GM12878 (cell line): Measurements from ENCODE around the gene DMD. TPM values are rescaled to one million over a fixed set of nuclear protein-coding genes. Genes with fewer than 3 reads are reported as not detected.

Source experiments
- ATAC-seq: fragments of 200-7000 bp; cut with Tn5 transposase; 3 replicates; pipeline ENCODE4 v1.9.1; 2020; ENCODE audit warnings: mild to moderate bottlenecking, moderate library complexity
- BruUV-seq: library from RNA; stranded (reverse); fragments of 400-500 nt; replicated peaks from 2 replicates; lab custom pipeline; 2021; lab: Mats Ljungman, UMichigan
- CTCF ChIA-PET: fragments of 300-600 bp; sonication (Branson Sonifier 250); formaldehyde crosslinking; extraction: SDS; loops from one replicate; lab custom pipeline; 2021; ENCODE audit warnings: inconsistent platforms; lab: Yijun Ruan, JAX
- POLR2A ChIA-PET: fragments of 350-600 bp; formaldehyde crosslinking; extraction: SDS; loops from one replicate; lab custom pipeline; 2021; ENCODE audit warnings: inconsistent platforms; lab: Charles Lee
- RAD21 ChIA-PET: fragments of 300-600 bp; sonication (Branson Sonifier 250); formaldehyde crosslinking; loops from one replicate; lab custom pipeline; 2023; ENCODE audit warnings: antibody characterized with exemption; ENCODE audit not compliant: unreplicated experiment; lab: Charles Lee
- SMC1A ChIA-PET: fragments of 300-600 bp; sonication (Branson Sonifier 250); formaldehyde crosslinking; loops from one replicate; lab custom pipeline; 2023; ENCODE audit not compliant: unreplicated experiment, uncharacterized antibody; lab: Charles Lee
- DNase-seq: peaks from one replicate; pipeline ENCODE4 v3.0.0-alpha.2; 2011; ENCODE audit warnings: low read depth, low spot score
- FAIRE-seq: peaks from 3 replicates; lab custom pipeline; 2011; peaks lifted over from hg19 to GRCh38; lab: Jason Lieb, UNC
- H2AFZ ChIP-seq: 2 replicates; pipeline ENCODE4 v1.6.0; 2011; ENCODE audit warnings: low read depth, low read length, control low read depth; ENCODE audit not compliant: control insufficient read depth
- H3K27ac ChIP-seq: 2 replicates; pipeline ENCODE4 v1.5.1; 2011; ENCODE audit warnings: control low read depth; ENCODE audit not compliant: control insufficient read depth, insufficient read depth
- H3K27me3 ChIP-seq, 2 experiments: replicated peaks in 1 of 2; 2 replicates each; pipeline versions ENCODE4 v1.6.0 to v1.6.1; 2011; ENCODE audit warnings: low read length in 1 of 2; ENCODE audit not compliant: control insufficient read depth in 2 of 2, insufficient read depth in 2 of 2
- H3K36me3 ChIP-seq, 2 experiments: 2 replicates each; pipeline ENCODE4 v1.5.1; 2011; ENCODE audit warnings: low read length in 1 of 2; ENCODE audit not compliant: control insufficient read depth in 2 of 2, insufficient read depth in 2 of 2
- H3K4me1 ChIP-seq: 2 replicates; pipeline ENCODE4 v1.6.1; 2011; ENCODE audit warnings: mild to moderate bottlenecking, low read length, moderate library complexity, mixed read lengths; ENCODE audit not compliant: control insufficient read depth, insufficient read depth
- H3K4me2 ChIP-seq: 2 replicates; pipeline ENCODE4 v1.6.0; 2011; ENCODE audit warnings: control low read depth; ENCODE audit not compliant: control insufficient read depth, insufficient read depth
- H3K4me3 ChIP-seq: fragments of 200-600 bp; sonication (generic); 2 replicates; pipeline ENCODE4 v1.5.1; 2016
- H3K79me2 ChIP-seq: 2 replicates; pipeline ENCODE4 v1.6.0; 2011; ENCODE audit warnings: low read length; ENCODE audit not compliant: control insufficient read depth, insufficient read depth
- H3K9ac ChIP-seq: 2 replicates; pipeline ENCODE4 v1.8.0; 2011; ENCODE audit warnings: low read length, control low read depth, mixed read lengths; ENCODE audit not compliant: control insufficient read depth, insufficient read depth
- H3K9me3 ChIP-seq: replicated peaks from 3 replicates; pipeline ENCODE4 v1.5.1; 2011; ENCODE audit warnings: mild to moderate bottlenecking, low read length; ENCODE audit not compliant: control insufficient read depth, insufficient read depth
- H4K20me1 ChIP-seq: 2 replicates; pipeline ENCODE4 v1.6.0; 2011; ENCODE audit not compliant: control insufficient read depth, insufficient read depth
- ATF3 ChIP-seq: IDR thresholded peaks from 2 replicates; pipeline ENCODE4 v1.6.1; 2011; ENCODE audit warnings: low read depth, mild to moderate bottlenecking, low read length, moderate library complexity, borderline replicate concordance; ENCODE audit errors: extremely low read depth
- BACH1 ChIP-seq: fragments of 450-650 bp; IDR thresholded peaks from 2 replicates; pipeline ENCODE4 v1.6.1; 2017; ENCODE audit warnings: mild to moderate bottlenecking, borderline replicate concordance
- CHD2 ChIP-seq: IDR thresholded peaks from 2 replicates; pipeline ENCODE4 v1.6.1; 2011; ENCODE audit warnings: low read depth, low read length, improper control_type of control experiment, borderline replicate concordance
- KLF5 ChIP-seq: fragments of 450-650 bp; IDR thresholded peaks from 2 replicates; pipeline ENCODE4 v1.6.1; 2014; ENCODE audit warnings: mild to moderate bottlenecking; ENCODE audit not compliant: partially characterized antibody
- NFYB ChIP-seq: IDR thresholded peaks from 2 replicates; pipeline ENCODE4 v1.6.1; 2011; ENCODE audit warnings: low read depth, mild to moderate bottlenecking, low read length, improper control_type of control experiment, moderate library complexity; ENCODE audit not compliant: insufficient read depth
- POLR2AphosphoS5 ChIP-seq: IDR thresholded peaks from 2 replicates; pipeline ENCODE4 v1.6.1; 2011; ENCODE audit warnings: mild to moderate bottlenecking, low read length, inconsistent platforms
- RUNX3 ChIP-seq: IDR thresholded peaks from 2 replicates; pipeline ENCODE4 v1.6.1; 2012; ENCODE audit warnings: low read length, inconsistent platforms
- SMAD1 ChIP-seq: fragments of 450-650 bp; IDR thresholded peaks from 2 replicates; pipeline ENCODE4 v1.6.1; 2018; ENCODE audit warnings: mild to moderate bottlenecking, low read depth; ENCODE audit not compliant: partially characterized antibody
- SREBF1 ChIP-seq: IDR thresholded peaks from 2 replicates; pipeline ENCODE4 v1.6.1; 2012; ENCODE audit warnings: mild to moderate bottlenecking, low read length
- ZNF592 ChIP-seq: fragments of 450-650 bp; IDR thresholded peaks from 2 replicates; pipeline ENCODE4 v1.6.1; 2017; ENCODE audit warnings: mild to moderate bottlenecking, moderate library complexity
- WGBS: methylation state at CpG from one replicate; pipeline ENCODE4 v1.1.6; 2016; ENCODE audit warnings: low lambda C conversion rate; ENCODE audit not compliant: insufficient replicate concordance, insufficient coverage; ENCODE audit errors: missing lambda C conversion rate; 5-methylcytosine and 5-hydroxymethylcytosine counted together
- in situ Hi-C: fragments of 300-500 bp; cut with MboI; formaldehyde crosslinking; loops from 9 replicates; pipeline ENCODE4 v1.14.3; 2018; ENCODE audit warnings: mixed read lengths
- intact Hi-C: fragments of 100-400 bp; cut with micrococcal nuclease; formaldehyde crosslinking; loops from one replicate; pipeline ENCODE4 v1.14.2; 2022; ENCODE audit not compliant: unreplicated experiment
- polyA plus RNA-seq, 11 experiments: library from polyadenylated mRNA; depleted of rRNA in 4 of 11; unstranded in 6 of 11; stranded (reverse) in 5 of 11; fragments of >200 nt; fragmentation: Nextera tagmentation in 4 of 11; fragmentation: Illumina TruSeq in 1 of 11; extraction: Ambion mirVana in 4 of 11; extraction: Trizol in 1 of 11; gene quantifications; 1 replicate in 1 of 11; 2 replicates in 10 of 11; pipeline versions ENCODE4 v1.2.1 to v1.2.3, GENCODE V29; 2011 to 2016; ENCODE audit warnings: inconsistent platforms in 2 of 11, missing spikeins in 2 of 11, low read depth in 1 of 11
- total RNA-seq, 4 experiments: library from RNA; depleted of rRNA in 3 of 4; stranded (reverse); fragments of >200 nt in 3 of 4; fragmentation: Illumina TruSeq in 1 of 4; extraction: Trizol in 1 of 4; gene quantifications; 2 replicates each; pipeline versions ENCODE4 v1.2.1 to v1.2.3, GENCODE V29; 2013 to 2021
- TF ChIP-seq, protein P1 (sequence below): fragments of 450-650 bp; conservative IDR thresholded peaks from 2 replicates; pipeline ENCODE4 v1.6.1; 2017; ENCODE audit warnings: mild to moderate bottlenecking, moderate library complexity
- TF ChIP-seq, protein P2 (sequence below): fragments of 150-350 bp; IDR thresholded peaks from 2 replicates; pipeline ENCODE4 v1.6.1; 2014; ENCODE audit warnings: mild to moderate bottlenecking, low read depth, low read length

Gene DMD
- total and polyA plus RNA-seq, 10 of the 15 experiments (the other 5 are each of a cell fraction or from before 2014, with no cell fraction given) = 1.4 to 24.3 (median 4.3) TPM

- TF ChIP-seq NFYB (no peak), KLF5 (no peak), SMAD1 (no peak), CHD2 (no peak), BACH1 (no peak)
These were observed 1953.2 kb downstream of the DMD start (continued) for GRCh38 chrX:31258166-31258565.

DNA sequence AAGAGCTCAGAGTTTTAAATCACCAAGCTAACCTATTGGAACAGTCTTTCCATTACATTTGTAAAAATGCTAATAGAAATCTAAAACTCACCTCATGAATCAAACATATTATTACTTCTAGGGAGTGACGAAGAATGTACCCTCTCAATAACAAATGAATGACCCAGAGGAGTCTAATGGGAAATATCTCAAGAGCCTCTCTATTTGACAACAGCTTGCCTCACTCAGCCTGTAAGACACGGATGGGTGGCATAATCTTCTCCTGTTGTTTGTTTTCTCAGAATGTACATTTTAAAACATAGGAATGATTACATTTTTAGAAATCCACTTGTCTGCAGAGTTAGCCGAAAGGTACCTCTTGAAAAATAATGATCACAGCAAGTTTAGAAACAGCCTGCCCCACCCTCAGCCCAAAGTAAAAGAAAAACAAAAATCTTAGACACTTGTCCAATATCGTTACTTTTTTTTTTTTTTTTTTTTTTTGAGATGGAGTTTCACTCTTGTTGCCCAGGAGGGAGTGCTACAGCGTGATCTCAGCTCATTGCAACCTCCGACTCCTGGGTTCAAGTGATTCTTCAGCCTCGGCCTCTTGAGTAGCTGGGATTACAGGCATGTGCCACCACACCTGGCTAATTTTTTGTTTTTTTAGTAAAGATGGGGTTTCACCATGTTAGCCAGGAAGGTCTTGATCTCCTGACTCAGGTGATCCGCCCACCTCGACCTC is 1955.9 kb downstream of the DMD start:
- ChIA-PET RAD21 (interaction anchor here (1.0 kb wide), 1 partner anchor 41 kb away, joined by 3 read pairs; no protein-coding TSS in a partner anchor), SMC1A (interaction anchor here (0.7 to 5.7 kb wide), 4 partner anchors 10 to 216 kb away, joined by 3 to 30 read pairs (median 3); no protein-coding TSS in a partner anchor), POLR2A (no interaction called here), CTCF (interaction anchor here (0.6 to 0.9 kb wide), 3 partner anchors 15 to 212 kb away, joined by 3 to 4 read pairs (median 3); no protein-coding TSS in a partner anchor)
- no peak for ATAC-seq
- no peak for DNase-seq
- Histone ChIP-seq H2AFZ (no peak overlapping the region), H3K9ac (no peak overlapping the region), H3K79me2 (no peaks in the 10 kb centered on the region), H3K27ac (no peak overlapping the region), H3K4me2 (no peak overlapping the region), H4K20me1 (no peaks in the 10 kb centered on the region), H3K4me3 (no peak overlapping the region), H3K36me3 (peaks cover 0 to 2% of the 10 kb centered on the region in 2 experiments; a peak in 2 of 4 replicates), H3K27me3 (no peaks in the 10 kb centered on the region), H3K9me3 (no peaks in the 10 kb centered on the region), H3K4me1 (no peaks in the 10 kb centered on the region)
- WGBS = 48% methylated on average over 8 of the region's 9 CpGs
- no TSS peak for BruUV-seq
- intact Hi-C loops = no loop called here
- in situ Hi-C loops = no loop called here
- no peak for FAIRE-seq
- TF ChIP-seq SREBF1 (no peak), ZNF592 (no peak), RUNX3 (no peak), POLR2AphosphoS5 (no peak), SMAD1 (no peak), ATF3 (no peak)
- TF ChIP-seq, protein P1, sequence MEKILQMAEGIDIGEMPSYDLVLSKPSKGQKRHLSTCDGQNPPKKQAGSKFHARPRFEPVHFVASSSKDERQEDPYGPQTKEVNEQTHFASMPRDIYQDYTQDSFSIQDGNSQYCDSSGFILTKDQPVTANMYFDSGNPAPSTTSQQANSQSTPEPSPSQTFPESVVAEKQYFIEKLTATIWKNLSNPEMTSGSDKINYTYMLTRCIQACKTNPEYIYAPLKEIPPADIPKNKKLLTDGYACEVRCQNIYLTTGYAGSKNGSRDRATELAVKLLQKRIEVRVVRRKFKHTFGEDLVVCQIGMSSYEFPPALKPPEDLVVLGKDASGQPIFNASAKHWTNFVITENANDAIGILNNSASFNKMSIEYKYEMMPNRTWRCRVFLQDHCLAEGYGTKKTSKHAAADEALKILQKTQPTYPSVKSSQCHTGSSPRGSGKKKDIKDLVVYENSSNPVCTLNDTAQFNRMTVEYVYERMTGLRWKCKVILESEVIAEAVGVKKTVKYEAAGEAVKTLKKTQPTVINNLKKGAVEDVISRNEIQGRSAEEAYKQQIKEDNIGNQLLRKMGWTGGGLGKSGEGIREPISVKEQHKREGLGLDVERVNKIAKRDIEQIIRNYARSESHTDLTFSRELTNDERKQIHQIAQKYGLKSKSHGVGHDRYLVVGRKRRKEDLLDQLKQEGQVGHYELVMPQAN = no peak
- TF ChIP-seq, protein P2, sequence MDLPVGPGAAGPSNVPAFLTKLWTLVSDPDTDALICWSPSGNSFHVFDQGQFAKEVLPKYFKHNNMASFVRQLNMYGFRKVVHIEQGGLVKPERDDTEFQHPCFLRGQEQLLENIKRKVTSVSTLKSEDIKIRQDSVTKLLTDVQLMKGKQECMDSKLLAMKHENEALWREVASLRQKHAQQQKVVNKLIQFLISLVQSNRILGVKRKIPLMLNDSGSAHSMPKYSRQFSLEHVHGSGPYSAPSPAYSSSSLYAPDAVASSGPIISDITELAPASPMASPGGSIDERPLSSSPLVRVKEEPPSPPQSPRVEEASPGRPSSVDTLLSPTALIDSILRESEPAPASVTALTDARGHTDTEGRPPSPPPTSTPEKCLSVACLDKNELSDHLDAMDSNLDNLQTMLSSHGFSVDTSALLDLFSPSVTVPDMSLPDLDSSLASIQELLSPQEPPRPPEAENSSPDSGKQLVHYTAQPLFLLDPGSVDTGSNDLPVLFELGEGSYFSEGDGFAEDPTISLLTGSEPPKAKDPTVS = no peak
